ENCODE results near the gene ANGPT4. TPM values are rescaled to one million over a fixed set of nuclear protein-coding genes. Genes with fewer than 3 reads are reported as not detected.

ANGPT4 gene
- total RNA-seq, 1 experiment from 2014 or later = not detected

DNA sequence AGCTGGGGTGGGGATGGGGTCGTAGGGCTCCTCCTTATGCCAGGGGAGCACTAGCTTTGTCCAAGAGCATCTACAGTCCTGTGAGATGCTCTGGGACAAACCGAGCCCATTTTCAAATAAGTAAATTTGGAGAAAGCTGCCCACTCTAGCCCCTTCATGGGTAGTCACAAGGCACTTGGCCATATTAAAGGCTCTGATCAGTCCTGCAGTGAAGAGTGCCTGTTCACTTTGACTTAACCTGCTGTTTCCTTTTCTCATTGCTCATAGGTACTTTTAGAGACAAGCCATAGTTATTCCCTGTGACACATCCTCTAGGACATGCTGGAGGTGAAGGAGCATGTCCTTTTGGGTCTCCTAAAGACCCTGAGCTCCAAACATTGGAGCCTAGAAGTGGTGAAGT lies 44.2 kb downstream of the ANGPT4 start:
- no peaks in the 10 kb centered on the region for H3K36me3 ChIP-seq (ENCODE audit: control insufficient read depth, insufficient read depth, low read length)
- intact Hi-C loops (cut with micrococcal nuclease; ENCODE audit: unreplicated experiment) = no loop called here
- ATAC-seq = no peak
- CTCF ChIA-PET = no interaction called here
- POLR2A ChIA-PET = no interaction called here
- no peaks in the 10 kb centered on the region for H3K27me3 ChIP-seq (ENCODE audit: control insufficient read depth, insufficient read depth, low read length)
- no peak overlapping the region for H3K27ac ChIP-seq (ENCODE audit: low read length)
- no peaks in the 10 kb centered on the region for H3K9me3 ChIP-seq (ENCODE audit: control insufficient read depth, insufficient read depth, low read depth, low read length)
- no TSS peak for BruUV-seq (replicated peaks)
- DNase-seq (ENCODE audit: low read depth, low spot score) = no peak
- H3K4me1 ChIP-seq (ENCODE audit: control insufficient read depth, insufficient read depth, low read length) = no peaks in the 10 kb centered on the region
- in situ Hi-C loops (cut with HindIII; ENCODE audit: low pct_unique_long_range_greater_than_20kb, low sequenced_read_pairs) = no loop called here
- TF ChIP-seq SIN3A (IDR thresholded peaks at IDR 0.05; ENCODE audit: borderline replicate concordance, insufficient read depth, low read depth, low read length) (no peak), TCF7L2 (IDR thresholded peaks at IDR 0.05; ENCODE audit: low read depth, low read length) (no peak), POLR2AphosphoS5 (IDR thresholded peaks at IDR 0.05; ENCODE audit: low read depth, low read length) (no peak), REST (IDR thresholded peaks at IDR 0.05; ENCODE audit: insufficient read depth in 1 of 2, low read depth in 2 of 2, low read length in 1 of 2) (no peak), CTCF (IDR thresholded peaks at IDR 0.05) (no peak)
- H3K4me3 ChIP-seq (ENCODE audit: low read depth in 2 of 2, low read length in 2 of 2) = no peak overlapping the region

- POLR2A ChIA-PET = no interaction called here
- Histone ChIP-seq H3K36me3 (ENCODE audit: control insufficient read depth, insufficient read depth, low read length) (no peaks in the 10 kb centered on the region), H3K27me3 (ENCODE audit: control insufficient read depth, insufficient read depth, low read length) (no peaks in the 10 kb centered on the region; the same call in 1 of the 2 replicates), H3K9me3 (ENCODE audit: control insufficient read depth, insufficient read depth, low read depth, low read length) (no peaks in the 10 kb centered on the region), H3K4me1 (ENCODE audit: control insufficient read depth, insufficient read depth, low read length) (no peaks in the 10 kb centered on the region), H3K4me3 (ENCODE audit: low read depth in 2 of 2, low read length in 2 of 2) (no peak overlapping the region), H3K27ac (ENCODE audit: low read length) (no peak overlapping the region)
- no peak for DNase-seq (ENCODE audit: low read depth, low spot score)
- no peak for ATAC-seq
- no peak for TF ChIP-seq SIN3A (IDR thresholded peaks at IDR 0.05; ENCODE audit: borderline replicate concordance, insufficient read depth, low read depth, low read length)
- in situ Hi-C loops (cut with HindIII; ENCODE audit: low pct_unique_long_range_greater_than_20kb, low sequenced_read_pairs) (no loop called here), intact Hi-C loops (cut with micrococcal nuclease; ENCODE audit: unreplicated experiment) (no loop called here)
- BruUV-seq (replicated peaks) = no TSS peak
- CTCF ChIA-PET = no interaction called here
Observed at GRCh38 chr20:871436-871835, 44.7 kb downstream of the ANGPT4 start.

GRCh38 chr20:870758-871157 lies 45.4 kb downstream of the ANGPT4 start:
- no peaks in the 10 kb centered on the region for H3K4me1 ChIP-seq (ENCODE audit: control insufficient read depth, insufficient read depth, low read length)
- POLR2A ChIA-PET = no interaction called here
- H3K36me3 ChIP-seq (ENCODE audit: control insufficient read depth, insufficient read depth, low read length) = no peaks in the 10 kb centered on the region
- intact Hi-C loops (cut with micrococcal nuclease; ENCODE audit: unreplicated experiment) (no loop called here), in situ Hi-C loops (cut with HindIII; ENCODE audit: low pct_unique_long_range_greater_than_20kb, low sequenced_read_pairs) (no loop called here)
- CTCF ChIA-PET = no interaction called here
- ATAC-seq = no peak
- BruUV-seq (replicated peaks) = no TSS peak
- TF ChIP-seq CTCF (IDR thresholded peaks at IDR 0.05) (no peak), TCF7L2 (IDR thresholded peaks at IDR 0.05; ENCODE audit: low read depth, low read length) (no peak), POLR2AphosphoS5 (IDR thresholded peaks at IDR 0.05; ENCODE audit: low read depth, low read length) (no peak)
- H3K27me3 ChIP-seq (ENCODE audit: control insufficient read depth, insufficient read depth, low read length) = no peaks in the 10 kb centered on the region; the same call in 1 of the 2 replicates
- H3K4me3 ChIP-seq (ENCODE audit: low read depth in 2 of 2, low read length in 2 of 2) = no peak overlapping the region
- H3K9me3 ChIP-seq (ENCODE audit: control insufficient read depth, insufficient read depth, low read depth, low read length) = no peaks in the 10 kb centered on the region
- DNase-seq (ENCODE audit: low read depth, low spot score) = no peak
- no peak overlapping the region for H3K27ac ChIP-seq (ENCODE audit: low read length)
